Left lobe of liver (tissue), 2 donors: ENCODE data around the gene RAET1G. TPM values are rescaled to one million over a fixed set of nuclear protein-coding genes. Genes with fewer than 3 reads are reported as not detected.
A peak's percentile ranks its signal among the peaks of the same experiment; 100 is the strongest.
"Not testable (repeated sequence)": the region's sequence is repeated elsewhere in the genome, so short reads cannot be mapped to it uniquely, and the experiment has no call there.

ENCODE experiments used
- ATAC-seq: fragments of 200-7000 bp; cut with Tn5 transposase; one replicate; pipeline ENCODE4 v1.9.1; 2020; ENCODE audit warnings: mild to moderate bottlenecking, moderate library complexity
- DNase-seq: peaks from one replicate; pipeline ENCODE4 v3.0.0-alpha.2; 2020; ENCODE audit warnings: low spot score
- total RNA-seq: library from RNA; stranded (reverse); gene quantifications from one replicate; pipeline ENCODE4 v1.2.1, GENCODE V29; 2021
- donor health status: DM: no; HTN: no; CAD: no; lungs with moderate emphysema.
- donor health status: DM: no; HTN: yes; CAD: no.

The RAET1G gene, protein sequence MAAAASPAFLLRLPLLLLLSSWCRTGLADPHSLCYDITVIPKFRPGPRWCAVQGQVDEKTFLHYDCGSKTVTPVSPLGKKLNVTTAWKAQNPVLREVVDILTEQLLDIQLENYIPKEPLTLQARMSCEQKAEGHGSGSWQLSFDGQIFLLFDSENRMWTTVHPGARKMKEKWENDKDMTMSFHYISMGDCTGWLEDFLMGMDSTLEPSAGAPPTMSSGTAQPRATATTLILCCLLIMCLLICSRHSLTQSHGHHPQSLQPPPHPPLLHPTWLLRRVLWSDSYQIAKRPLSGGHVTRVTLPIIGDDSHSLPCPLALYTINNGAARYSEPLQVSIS
- not detected for total RNA-seq

DNA sequence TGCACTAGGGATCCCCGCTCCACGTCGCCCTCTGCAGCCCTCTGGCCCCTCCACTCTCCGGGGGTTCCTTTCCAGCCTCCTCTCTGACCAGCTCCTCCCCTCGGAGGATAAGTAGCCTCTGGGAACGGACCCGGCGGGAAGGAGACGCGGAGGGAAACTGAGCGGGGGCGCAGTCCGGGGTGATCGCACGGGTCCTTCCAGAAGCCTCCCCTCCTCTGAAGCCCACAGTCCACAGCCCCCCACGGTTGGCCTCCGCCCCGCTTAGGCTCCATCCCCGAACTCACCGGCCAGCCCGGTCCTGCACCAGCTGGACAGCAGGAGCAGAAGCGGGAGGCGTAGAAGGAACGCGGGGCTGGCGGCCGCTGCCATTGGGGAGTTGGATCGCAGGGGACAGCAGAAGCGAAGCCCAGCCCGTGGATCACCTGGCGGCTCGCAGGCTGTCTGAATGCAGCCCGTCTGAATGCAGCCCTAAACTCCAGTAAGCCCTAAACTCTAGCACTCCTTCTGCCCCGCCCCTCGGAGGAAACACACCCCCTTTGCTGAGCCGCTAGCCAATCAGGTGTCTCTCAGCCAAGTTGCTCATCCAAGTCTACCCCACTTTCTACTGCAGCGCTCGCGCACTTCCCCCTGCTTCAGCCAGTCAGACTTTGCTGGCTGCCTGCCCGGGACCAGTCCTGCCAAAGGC, at the start of gene RAET1G:
TSS of gene RAET1G (minus strand) at position 480 of the 685 bp plus-strand sequence. CDS start at position 369, 111 bp downstream.
- ATAC-seq (peak; percentile 82), DNase-seq (peak; percentile 84)

DNA sequence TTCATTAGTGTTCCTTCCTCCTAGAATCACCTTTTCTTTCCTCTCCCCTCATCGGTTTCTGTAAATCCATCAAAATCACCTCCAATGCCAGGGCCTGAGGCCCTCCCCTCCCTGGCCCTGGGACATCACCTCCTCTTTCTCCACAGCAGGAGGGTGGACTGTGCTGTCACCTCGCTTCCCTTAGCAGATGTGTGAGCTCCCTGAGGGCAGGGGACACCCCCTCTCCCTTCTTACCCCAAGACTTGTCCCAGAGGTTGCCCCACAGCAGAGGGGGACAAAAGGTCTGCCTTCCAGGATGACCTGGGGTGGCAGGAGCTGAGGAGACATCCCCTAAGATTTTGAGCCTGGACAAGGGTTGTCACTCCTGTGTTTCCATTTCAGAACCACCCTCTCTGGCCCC, 46.7 kb upstream of the RAET1G start:
- DNase-seq (no peak), ATAC-seq (no peak)

DNA sequence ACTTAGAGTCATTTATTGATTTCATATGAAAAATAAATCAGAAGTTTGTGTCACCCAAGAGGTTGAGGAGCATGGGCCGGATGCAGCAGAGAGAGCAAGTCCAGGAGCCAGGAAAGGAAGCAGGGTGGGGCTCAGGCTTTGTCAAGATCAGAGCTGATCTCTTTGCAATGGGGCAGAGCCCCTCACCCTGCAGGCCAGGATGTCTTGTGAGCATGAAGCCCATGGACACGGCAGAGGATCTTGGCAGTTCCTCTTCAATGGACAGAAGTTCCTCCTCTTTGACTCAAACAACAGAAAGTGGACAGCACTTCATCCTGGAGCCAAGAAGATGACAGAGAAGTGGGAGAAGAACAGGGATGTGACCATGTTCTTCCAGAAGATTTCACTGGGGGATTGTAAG, 46.0 kb upstream of the RAET1G start:
- not testable (repeated sequence) for DNase-seq, ATAC-seq

- peak; percentile 22 for DNase-seq
- not testable (repeated sequence) for ATAC-seq
These were observed 45.1 kb upstream of the RAET1G start for GRCh38 chr6:149967999-149968398.

GRCh38 chr6:149967591-149967990, 44.7 kb upstream of the RAET1G start:
- DNase-seq (peak; percentile 18), ATAC-seq (no peak)

GRCh38 chr6:149966319-149966718, 43.4 kb upstream of the RAET1G start:
- DNase-seq = peak; percentile 16
- not testable (repeated sequence) for ATAC-seq

- ATAC-seq (no peak), DNase-seq (peak; percentile 34)
These were observed 42.5 kb upstream of the RAET1G start for GRCh38 chr6:149965194-149966020.

- no peak for ATAC-seq
These were observed 41.6 kb upstream of the RAET1G start for GRCh38 chr6:149964308-149965193.

GRCh38 chr6:149963462-149964307, 40.8 kb upstream of the RAET1G start, which contains the start of gene ULBP1:
TSS of gene ULBP1 (plus strand) at chr6:149963943. CDS start at chr6:149964050, 107 bp downstream.
- ATAC-seq (peak; percentile 90), DNase-seq (peak; percentile 79)

More at GRCh38 chr6:149964308-149965193, 41.6 kb upstream of the RAET1G start:
- peak; percentile 37 for DNase-seq

DNA sequence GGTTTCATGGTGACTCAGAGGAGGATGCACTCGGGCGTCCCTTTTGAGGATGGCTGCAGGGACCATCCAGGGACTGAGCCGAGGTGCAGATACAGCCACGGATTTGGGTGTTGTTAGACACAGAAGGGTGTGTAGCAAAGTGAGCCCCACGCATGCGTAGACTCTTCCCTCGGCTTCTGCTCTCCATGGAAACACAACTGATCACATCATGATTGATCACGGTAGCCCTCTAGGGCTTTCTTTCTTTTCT, 40.2 kb upstream of the RAET1G start:
- DNase-seq (no peak), ATAC-seq (peak; percentile 19)

DNA sequence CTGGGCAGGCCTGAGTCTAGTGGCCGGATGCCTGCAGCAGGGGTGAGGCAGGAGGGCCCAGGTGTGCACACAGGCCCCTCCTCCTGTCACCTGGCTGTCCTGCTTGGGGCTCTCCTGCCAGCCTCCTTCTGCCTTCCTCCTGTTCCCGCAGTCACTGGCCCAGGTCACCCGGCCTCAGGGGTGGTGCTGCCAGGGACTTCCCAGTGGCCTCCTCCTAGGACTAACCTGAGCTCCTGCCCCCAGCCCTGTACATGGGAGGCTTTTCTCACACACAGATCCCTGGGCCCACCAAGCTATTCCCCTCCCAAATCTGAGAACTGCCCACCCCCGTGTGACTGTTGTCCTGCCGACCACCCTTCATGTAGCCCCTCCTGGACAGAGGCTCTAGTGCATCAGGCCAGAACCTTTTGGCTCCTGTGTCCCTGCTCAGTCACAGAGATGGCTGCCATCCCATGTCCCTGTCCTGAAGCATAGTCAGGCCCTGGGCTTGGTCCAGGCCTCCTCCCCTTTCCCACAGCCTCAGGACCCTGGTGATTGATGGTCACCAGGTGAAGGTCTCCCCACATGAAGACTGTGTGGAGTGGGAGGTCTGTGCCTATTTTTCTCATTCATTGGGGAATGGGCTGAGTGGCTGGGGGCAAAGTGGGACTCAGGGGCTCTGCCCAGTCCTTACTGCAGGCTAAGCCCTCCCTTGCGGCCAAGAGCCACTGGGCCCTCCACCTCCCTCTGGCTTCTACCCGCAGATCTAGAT, 39.7 kb upstream of the RAET1G start:
- no peak for ATAC-seq
- DNase-seq = peak; percentile 38

DNA sequence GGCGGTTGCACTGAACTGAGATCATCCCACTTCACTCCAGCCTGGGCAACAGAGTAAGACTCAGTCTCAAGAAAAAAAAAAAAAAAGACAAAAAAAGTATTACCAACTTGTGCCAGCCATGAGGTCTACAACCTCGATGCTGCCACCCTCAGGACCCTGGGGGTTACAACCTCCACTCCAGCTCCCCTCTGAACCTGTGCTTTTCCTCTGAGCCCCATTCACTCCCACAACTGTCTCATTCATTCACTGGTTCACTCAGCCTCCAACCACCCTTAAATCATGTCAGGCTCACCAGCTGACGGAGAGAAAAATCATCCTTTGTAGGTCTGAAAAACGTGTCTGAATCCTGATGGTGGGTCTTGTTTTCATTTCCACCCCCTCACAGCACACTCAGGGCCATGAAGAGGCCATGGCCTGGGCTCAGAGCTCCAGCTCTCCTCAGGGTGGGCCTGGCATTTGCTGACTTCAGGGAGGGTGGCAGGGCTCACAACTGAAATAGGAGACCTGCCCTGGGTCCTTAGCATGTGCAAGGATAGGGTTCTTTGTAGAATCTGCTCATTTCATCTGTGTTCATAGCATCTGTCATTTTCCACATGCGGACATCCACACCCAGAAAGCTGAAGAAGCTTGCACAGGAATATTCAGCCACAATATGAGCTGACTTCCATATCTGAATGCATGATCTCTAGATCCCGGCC, 39.0 kb upstream of the RAET1G start:
- no peak for ATAC-seq

GRCh38 chr6:149960488-149960887, 37.6 kb upstream of the RAET1G start:
- DNase-seq (no peak), ATAC-seq (no peak)

More for the DNA sequence above, 39.0 kb upstream of the RAET1G start:
- peak; percentile 16 for DNase-seq

DNA sequence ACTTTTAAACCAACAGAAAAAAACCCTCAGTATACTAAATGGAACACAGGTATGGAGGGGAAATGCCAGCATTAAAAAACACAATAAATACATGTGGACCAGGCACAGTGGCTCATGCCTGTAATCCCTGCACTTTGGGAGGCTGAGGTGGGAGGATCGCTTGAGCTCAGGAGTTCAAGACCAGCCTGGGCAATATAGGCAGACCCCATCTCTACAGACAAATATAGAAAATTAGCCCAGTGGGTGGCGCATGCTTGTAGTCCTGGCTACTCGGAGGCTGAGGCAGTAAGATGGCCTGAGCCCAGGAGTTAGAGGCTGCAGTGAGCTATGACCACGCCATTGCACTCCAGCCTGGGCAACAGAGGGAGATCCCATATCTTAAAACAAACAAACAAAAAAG, 36.9 kb upstream of the RAET1G start:
- not testable (repeated sequence) for ATAC-seq, DNase-seq

- not testable (repeated sequence) for ATAC-seq, DNase-seq
These were observed 35.2 kb upstream of the RAET1G start for GRCh38 chr6:149958124-149958523.

GRCh38 chr6:149955654-149956317, 32.9 kb upstream of the RAET1G start:
- not testable (repeated sequence) for ATAC-seq, DNase-seq

- not testable (repeated sequence) for ATAC-seq, DNase-seq
These were observed 32.2 kb upstream of the RAET1G start for GRCh38 chr6:149954984-149955653.
